Astrocyte of the cerebellum (primary cell): ENCODE measurements around the gene NACC1.
"Not testable (repeated sequence)": the region's sequence is repeated elsewhere in the genome, so short reads cannot be mapped to it uniquely, and the experiment has no call there.

ENCODE experiments used
- DNase-seq: peaks from one replicate; pipeline ENCODE4 v3.0.0-alpha.2; 2011; ENCODE audit warnings: low read depth
- H3K4me3 ChIP-seq: 2 replicates; pipeline ENCODE4 v1.5.1; 2011; ENCODE audit warnings: mild to moderate bottlenecking, low read depth, low read length, moderate library complexity
- in situ Hi-C: cut with HindIII; loops from 2 replicates; pipeline ENCODE4 v1.10.0; 2017; ENCODE audit warnings: low sequenced_read_pairs
- TF ChIP-seq, protein P1 (sequence below): IDR thresholded peaks from 2 replicates; pipeline ENCODE4 v1.5.1; 2012; ENCODE audit warnings: low read length, low read depth, moderate library complexity, mild to moderate bottlenecking; ENCODE audit errors: missing control alignments

Gene NACC1

DNA sequence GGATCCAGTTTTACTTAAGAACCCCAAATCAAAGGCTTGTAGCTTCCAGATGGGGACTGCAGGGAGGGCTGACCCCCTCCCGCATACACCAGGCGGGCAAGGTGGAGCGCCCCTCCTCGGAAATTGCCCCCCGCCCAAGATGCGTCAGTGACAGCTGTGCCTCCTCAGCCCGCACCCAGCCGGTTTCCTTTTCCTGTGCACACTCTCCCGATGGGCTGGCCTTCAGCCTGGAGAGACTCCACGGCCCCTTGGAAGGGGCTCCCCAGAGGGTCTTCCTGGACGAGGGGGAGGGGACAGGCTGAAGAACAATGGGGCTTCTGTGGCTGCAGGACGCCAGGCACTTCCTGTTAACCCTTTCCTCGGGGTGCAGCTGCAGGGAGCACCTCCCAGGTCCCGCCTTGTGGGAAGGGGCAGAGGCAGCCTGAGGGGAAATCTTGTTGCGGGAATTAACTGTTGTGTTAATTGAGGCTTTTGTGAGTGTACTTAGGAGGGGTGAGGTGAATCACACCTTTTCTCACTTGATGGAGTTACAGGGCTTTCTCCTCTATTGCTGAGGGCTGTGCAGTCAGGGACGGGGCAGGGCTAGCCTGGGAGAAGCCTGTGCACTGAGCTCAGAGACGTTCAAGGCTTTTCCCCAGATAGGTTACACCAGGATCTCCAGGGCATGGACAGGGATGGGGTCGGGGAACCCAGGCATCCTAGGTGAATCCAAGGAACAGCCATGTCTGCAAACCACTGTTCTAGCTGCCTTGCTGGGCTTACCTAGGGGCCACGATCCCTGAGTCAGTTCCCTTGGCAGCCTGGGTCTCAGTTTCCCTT, 46.5 kb downstream of the NACC1 start:
- no peak overlapping the region for H3K4me3 ChIP-seq
- in situ Hi-C loops, result no loop called here
- DNase-seq, result no peak
- TF ChIP-seq, protein P1, sequence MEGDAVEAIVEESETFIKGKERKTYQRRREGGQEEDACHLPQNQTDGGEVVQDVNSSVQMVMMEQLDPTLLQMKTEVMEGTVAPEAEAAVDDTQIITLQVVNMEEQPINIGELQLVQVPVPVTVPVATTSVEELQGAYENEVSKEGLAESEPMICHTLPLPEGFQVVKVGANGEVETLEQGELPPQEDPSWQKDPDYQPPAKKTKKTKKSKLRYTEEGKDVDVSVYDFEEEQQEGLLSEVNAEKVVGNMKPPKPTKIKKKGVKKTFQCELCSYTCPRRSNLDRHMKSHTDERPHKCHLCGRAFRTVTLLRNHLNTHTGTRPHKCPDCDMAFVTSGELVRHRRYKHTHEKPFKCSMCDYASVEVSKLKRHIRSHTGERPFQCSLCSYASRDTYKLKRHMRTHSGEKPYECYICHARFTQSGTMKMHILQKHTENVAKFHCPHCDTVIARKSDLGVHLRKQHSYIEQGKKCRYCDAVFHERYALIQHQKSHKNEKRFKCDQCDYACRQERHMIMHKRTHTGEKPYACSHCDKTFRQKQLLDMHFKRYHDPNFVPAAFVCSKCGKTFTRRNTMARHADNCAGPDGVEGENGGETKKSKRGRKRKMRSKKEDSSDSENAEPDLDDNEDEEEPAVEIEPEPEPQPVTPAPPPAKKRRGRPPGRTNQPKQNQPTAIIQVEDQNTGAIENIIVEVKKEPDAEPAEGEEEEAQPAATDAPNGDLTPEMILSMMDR, result no peak

DNA sequence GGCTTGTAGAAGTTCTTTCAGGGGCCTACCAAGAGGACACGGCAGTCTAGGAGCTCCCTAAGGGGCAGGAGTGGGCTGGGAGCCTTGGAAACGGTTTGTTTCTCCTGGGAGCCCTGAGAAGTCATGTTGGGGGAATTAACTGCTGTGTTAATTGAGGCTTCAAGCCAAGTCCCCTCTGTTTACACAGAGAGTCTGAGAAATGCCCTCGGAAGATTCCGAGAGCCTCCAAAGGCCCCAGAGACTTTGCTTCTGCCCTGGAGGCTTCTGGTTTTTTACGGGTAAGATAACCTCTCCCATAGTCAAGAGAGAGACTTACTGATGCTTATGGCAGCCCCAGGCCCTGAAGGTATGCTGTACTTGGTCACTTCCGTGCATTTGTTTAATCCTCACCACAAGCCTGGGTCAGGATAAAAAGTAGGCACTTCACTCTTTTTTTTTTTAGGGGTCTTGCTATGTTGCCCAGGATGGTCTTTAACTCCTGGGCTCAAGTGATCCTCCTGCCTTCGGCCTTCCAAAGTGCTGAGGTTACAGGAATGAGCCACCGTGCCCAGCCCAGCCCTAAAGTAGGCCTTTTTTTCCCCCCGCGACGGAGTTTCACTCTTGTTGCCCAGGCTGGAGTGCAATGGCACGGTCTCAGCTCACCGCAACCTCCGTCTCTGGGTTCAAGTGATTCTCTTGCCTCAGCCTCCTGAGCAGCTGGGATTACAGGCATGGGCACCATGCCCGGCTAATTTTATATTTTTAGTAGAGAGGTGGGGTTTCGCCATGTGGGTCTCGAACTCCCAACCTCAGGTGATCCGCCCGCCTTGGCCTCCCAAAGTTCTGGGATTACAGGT, 47.3 kb downstream of the NACC1 start:
- H3K4me3 ChIP-seq, result no peak overlapping the region
- TF ChIP-seq, protein P1, result no peak
- in situ Hi-C loops, result no loop called here
- DNase-seq, result no peak

- DNase-seq, H3K4me3 ChIP-seq, in situ Hi-C loops: not testable (repeated sequence)
Measured at GRCh38 chr19:13166151-13166550, 48.1 kb downstream of the NACC1 start.

GRCh38 chr19:13169769-13170168, 51.7 kb downstream of the NACC1 start:
- TF ChIP-seq, protein P1, result no peak

DNA sequence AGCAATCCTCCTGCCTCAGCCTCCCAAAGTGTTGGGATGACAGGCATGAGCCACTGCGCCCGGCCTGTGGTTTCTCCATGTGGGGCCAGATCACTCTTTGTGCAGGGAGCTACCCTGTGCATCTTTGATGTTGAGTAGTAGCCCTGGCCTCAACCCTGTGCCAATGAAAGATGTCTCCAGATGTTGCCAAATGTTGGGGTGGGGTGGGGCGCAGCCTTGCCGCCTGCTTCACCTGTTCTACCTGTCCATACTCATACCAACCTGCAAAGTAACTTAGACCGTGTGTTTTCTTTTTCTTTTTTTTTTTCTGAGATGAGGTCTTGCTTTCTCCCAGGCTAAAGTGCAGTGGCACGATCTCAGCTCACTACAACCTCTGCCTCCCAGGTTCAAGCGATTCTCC, 53.1 kb downstream of the NACC1 start:
- DNase-seq, result no peak
- TF ChIP-seq, protein P1, result no peak
- in situ Hi-C loops, result no loop called here
- no peak overlapping the region for H3K4me3 ChIP-seq

More at GRCh38 chr19:13169769-13170168, 51.7 kb downstream of the NACC1 start:
- in situ Hi-C loops, result no loop called here
- no peak for DNase-seq
- no peak overlapping the region for H3K4me3 ChIP-seq

GRCh38 chr19:13172346-13173138, 54.5 kb downstream of the NACC1 start:
- H3K4me3 ChIP-seq, result no peak overlapping the region
- no peak for DNase-seq
- TF ChIP-seq, protein P1, result no peak
- in situ Hi-C loops, result no loop called here
